GM18507 (cell line): ENCODE results near the gene CTDP1.

ENCODE experiments used
- DNase-seq: peaks from one replicate; pipeline ENCODE4 v3.0.0; 2011; ENCODE audit warnings: low read depth; ENCODE audit not compliant: insufficient read length; ENCODE audit errors: extremely low spot score
- FAIRE-seq: peaks from 2 replicates; lab custom pipeline; 2011; peaks lifted over from hg19 to GRCh38; lab: Jason Lieb, UNC

CTDP1 gene

DNA sequence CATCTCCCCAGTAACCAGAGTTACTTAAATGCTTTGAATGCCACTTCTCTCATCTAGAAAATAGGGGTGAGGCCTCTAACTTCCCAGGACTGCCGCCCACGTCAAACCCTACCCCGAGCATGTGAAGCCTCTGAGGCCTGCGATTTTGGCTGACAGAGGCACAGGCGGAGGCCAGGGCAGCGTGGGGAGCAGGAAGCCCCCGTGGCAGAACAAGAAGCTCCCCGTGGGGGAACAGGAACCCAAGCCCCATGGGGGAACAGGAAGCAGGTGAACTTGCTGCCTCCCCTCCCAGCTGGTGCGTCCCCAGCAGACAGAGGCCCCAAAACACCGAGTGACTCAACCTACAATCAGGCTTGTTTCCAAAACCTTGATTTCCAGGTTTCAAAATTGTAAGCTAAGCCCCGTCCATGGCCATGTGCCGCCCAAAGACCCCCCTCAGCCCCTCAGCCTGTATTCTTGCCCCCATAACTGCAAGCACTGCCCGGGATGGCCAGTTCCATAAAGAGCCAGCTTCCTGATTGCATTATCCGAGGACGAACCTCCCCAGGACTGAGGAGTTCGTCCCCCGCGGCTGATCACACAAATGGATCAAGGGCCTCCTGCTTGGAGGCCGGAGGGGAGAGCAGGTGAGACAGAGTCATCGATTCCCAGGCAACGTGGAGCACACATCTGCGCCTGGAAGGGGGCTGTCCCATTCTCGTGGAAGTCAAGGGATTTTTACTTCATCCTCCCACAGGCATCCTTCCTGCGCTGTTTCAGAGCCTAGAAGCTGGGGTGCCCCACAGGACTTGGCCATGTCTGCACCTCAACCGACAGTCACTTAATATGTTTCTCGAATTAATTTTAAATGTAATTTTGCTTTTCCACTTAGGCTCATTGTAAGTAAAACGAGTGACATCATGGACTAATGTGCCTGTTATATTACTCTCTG, 36.3 kb upstream of the CTDP1 start:
- DNase-seq (no peak), FAIRE-seq (no peak)

DNA sequence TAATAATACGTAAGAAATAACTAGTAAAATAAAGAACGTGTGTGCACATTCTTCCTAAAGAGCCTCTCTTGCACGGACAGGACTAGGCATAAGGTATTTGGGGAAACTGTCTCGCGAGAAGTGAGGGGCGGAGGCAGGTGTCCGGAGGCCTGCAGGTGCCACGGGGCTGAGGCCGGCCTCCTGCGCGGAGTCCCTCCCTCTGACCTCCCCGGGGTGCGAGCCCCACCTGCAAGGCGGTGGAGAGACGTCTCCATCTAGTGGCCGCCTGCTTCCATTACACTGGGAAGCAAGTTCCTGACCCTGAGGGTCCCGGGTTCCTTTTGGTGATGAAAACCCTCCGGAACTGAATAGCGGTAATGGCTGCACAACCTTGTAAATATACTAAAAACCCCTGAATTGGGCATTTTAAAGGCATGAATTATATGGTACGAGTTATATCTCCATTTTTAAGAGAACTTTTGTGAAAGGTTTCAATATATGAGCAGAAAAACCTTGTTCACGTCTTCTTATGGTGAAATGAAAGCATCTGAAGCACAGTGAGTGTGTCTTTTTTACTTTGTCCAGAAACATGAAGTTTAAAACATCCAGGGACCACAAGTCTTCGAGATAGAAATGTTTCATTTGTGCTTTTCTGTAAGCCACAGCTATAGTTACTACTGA, 35.5 kb upstream of the CTDP1 start:
- peak; percentile 65 for FAIRE-seq

DNA sequence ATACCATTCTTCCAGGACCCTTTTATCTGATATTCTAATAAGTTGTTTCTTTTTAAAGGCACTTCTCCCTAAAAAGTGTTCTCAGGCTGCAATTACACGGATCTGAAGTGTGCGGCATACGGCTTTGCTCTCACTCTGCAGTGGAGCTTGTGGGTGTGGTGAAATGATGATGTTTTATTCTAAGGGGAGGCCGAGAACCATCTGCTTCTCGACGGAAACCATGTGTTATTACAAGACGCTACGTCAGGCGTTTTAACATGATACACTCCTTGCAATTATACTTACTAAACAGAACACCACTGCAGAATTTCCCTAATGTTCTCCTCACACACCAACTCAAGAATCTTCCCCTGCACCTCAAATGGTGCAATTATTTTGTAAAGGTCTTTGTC, 34.9 kb upstream of the CTDP1 start:
- no peak for FAIRE-seq

More for the DNA sequence above, 35.5 kb upstream of the CTDP1 start:
- DNase-seq, result peak; percentile 82

GRCh38 chr18:79645291-79645983, 34.2 kb upstream of the CTDP1 start:
- no peak for DNase-seq

More for the DNA sequence above, 34.9 kb upstream of the CTDP1 start:
- no peak for DNase-seq

GRCh38 chr18:79647307-79647706, 32.3 kb upstream of the CTDP1 start:
- FAIRE-seq (no peak), DNase-seq (no peak)

More at GRCh38 chr18:79645291-79645983, 34.2 kb upstream of the CTDP1 start:
- FAIRE-seq, result no peak

DNA sequence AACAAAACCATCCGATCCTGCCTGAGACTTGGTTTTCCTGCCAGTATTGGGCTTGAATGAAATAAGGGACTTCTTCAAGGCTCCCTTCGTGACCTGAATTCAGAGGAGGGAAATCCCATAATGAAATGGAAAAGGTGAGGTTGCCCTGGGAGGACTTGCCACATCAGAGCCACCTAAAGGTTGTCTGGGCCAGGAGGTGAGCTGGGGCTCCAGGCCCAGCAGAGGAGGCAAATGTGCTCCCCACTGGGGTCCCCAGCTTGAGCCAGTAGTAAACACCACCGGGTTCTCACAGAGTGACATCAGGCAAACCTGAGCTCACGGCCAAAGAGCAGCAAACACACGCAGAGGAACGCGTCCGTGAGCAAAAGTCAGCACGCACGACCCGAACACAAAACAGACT, 28.6 kb upstream of the CTDP1 start:
- DNase-seq (no peak), FAIRE-seq (no peak)

DNA sequence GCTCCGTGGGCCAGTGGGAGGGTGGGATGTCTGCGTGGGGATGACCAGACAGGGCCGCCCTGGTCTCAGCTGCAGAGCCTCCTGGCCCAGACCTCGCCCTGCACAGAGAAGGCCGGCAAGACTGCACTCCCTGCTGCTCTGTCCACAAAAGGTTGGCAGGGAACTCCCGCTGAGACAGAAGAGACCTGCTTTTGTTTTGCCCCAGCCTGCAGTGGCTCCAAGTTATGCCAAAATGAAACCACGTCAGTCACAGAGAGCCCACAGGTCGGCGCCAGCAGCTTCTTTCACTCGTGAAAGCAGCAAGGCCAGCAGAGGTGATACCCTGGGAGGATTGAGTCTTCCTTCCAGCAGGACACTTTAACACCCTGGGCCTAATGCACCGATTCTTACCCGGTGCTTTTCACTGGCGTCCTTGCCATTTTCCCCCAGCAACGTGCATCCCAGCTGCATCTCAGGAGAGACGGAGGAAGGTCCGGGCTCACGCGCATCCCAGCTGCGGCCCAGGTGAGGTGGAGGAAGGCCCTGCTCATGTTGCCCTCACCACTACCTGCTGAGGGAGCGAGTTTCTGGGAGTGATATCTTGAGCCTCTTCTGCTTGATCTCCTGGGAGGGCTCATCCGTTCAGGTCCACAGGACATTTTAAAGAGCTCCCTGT, 22.1 kb upstream of the CTDP1 start:
- no peak for DNase-seq
- FAIRE-seq, result no peak

GRCh38 chr18:79658366-79658765, 21.2 kb upstream of the CTDP1 start:
- no peak for FAIRE-seq
- no peak for DNase-seq

GRCh38 chr18:79659733-79660132, 19.9 kb upstream of the CTDP1 start:
- FAIRE-seq (no peak), DNase-seq (no peak)

DNA sequence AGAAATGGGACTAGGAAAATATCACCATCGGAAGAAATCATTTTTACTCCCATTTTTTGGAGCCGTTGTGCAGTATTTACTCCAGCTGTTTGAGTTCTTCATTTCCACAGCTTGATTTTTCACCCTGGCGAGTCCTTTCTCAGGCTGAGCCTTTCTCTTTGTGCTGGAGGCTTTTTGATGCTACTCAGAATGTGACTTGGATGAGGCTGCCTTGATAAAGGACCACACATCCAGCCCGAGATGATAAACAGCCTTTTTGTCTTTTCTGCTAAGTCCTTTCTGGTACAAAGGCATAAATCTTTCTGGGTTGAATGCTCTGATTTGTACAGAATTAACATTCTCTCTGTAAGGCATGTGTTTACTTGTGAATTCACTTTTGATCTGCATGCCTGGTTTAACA, 17.6 kb upstream of the CTDP1 start:
- DNase-seq (no peak), FAIRE-seq (no peak)

GRCh38 chr18:79662439-79662838, 17.2 kb upstream of the CTDP1 start:
- DNase-seq, result no peak
- no peak for FAIRE-seq

DNA sequence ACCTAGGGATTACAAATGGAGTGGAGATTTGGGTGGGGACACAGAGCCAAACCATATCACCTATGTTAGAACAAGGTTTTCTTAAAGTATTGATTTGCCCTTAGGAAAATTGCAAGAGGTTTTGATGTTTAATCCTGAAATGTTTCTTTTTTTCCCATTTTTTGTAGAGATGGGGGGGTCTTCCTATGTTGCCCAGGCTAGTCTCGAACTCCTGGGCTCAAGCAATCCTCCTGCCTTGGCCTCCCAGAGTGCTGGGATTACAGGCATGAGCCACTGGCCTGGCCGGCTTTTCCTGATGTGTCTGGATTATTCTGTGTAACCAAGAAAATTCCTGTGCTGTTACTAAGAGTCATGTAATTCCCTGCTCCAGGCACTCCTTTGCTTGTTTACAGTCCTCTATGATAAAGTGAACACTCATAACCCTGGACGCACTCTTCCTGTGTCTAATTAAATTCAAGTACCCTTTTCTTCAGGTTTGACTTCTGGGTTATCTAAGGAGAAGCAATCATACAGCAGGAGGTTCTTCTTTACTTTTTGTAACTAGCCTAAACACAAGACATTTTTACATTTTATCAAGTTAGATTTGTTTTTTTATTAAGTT, 15.0 kb upstream of the CTDP1 start:
- FAIRE-seq (no peak), DNase-seq (no peak)

DNA sequence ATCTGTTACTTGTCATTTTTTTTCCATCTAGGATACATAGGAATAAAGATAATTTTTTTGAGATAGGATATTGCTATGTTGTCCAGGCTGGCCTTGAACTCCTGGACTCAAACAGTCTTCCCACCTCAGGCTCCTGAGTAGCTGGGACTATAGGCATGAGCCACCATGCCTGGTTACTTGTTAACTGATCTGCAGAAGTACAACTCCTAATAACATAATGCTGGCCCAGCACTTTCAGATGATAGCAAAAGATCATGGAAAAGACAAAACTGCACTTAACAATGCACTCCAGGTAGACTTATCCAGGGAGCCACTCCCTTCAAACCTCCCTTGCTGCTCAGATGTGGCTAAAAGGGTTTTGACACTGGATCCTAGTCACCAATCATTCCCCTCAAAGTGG, 11.4 kb upstream of the CTDP1 start:
- FAIRE-seq (no peak), DNase-seq (no peak)

GRCh38 chr18:79672490-79673276, 6.9 kb upstream of the CTDP1 start:
- no peak for FAIRE-seq
- no peak for DNase-seq

GRCh38 chr18:79677221-79677620, 2.4 kb upstream of the CTDP1 start:
- DNase-seq (no peak), FAIRE-seq (no peak)

GRCh38 chr18:79677840-79678239, 1.8 kb upstream of the CTDP1 start:
- DNase-seq, result no peak
- FAIRE-seq, result no peak

DNA sequence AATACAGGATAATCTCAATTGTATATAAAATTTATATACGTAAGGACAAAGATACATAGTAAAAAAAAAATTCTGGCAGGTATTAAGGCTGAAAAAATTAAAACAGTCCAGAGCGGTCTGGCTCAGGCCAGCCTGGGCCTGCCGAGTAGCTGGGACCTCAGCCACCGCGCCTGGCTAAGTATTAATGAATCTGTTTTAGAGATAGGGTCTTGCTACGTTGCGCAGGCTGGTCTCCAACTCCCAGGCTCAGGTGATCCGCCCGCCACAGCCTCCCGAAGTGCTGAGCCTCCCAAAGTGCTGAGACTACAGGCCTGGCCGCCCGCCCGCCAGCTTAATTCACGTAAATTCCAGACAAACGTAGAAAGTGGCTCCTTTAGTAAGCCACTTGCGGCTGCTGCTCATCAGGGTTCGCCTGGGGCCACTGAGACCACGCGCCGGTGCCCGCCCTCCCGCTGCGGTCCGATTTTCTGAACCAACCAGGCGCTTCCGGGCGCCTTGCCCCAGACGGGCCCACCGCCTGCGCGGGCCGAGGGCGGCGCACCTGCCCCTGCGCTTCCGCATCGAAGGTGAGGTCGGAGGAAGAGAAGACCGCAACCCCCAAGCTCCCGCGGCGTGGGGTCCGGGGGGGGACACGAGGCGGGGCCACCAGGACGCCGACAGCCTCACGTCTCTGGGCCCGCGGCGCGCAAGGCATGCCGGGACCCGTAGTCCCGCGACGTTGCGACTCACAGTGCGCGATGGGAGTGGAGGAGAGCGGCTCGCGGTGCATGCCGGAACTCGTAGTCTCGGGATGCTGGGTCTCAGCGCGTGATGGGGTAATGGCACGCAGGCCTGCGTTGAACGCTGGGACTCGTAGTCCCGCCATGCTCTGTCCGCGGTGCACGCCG, 695 bp upstream of the CTDP1 start:
- DNase-seq (peak; percentile 94), FAIRE-seq (peak; percentile 100)
